K562 (cell line): ENCODE results near the gene CIAO2A. TPM values are rescaled to one million over a fixed set of nuclear protein-coding genes. Genes with fewer than 3 reads are reported as not detected.
A peak's percentile ranks its signal among the peaks of the same experiment; 100 is the strongest.

Experiments used
- ASH1L ChIP-seq: fragments of 450-650 bp; IDR thresholded peaks from 2 replicates; pipeline ENCODE4 v1.6.1; 2018; ENCODE audit warnings: borderline replicate concordance, mild to moderate bottlenecking, low read depth; ENCODE audit not compliant: partially characterized antibody
- ATF7 ChIP-seq: fragments of 450-650 bp; IDR thresholded peaks from 2 replicates; pipeline ENCODE4 v1.7.1; 2014; ENCODE audit warnings: mild to moderate bottlenecking, moderate library complexity
- CREB3L1 ChIP-seq: fragments of 450-650 bp; IDR thresholded peaks from 2 replicates; pipeline ENCODE4 v1.6.1; 2014; ENCODE audit warnings: low read depth, mild to moderate bottlenecking, moderate library complexity, borderline replicate concordance
- CREM ChIP-seq: IDR thresholded peaks from 2 replicates; pipeline ENCODE4 v1.6.1; 2014; ENCODE audit warnings: antibody characterized with exemption, low read depth
- GABPB1 ChIP-seq: sonication (generic); formaldehyde crosslinking; IDR thresholded peaks from 2 replicates; pipeline ENCODE4 v1.8.0; 2022; ENCODE audit warnings: mild to moderate bottlenecking, missing genetic modification reagents
- GMEB1 ChIP-seq: fragments of 250-450 bp; sonication (Bioruptor Pico); IDR thresholded peaks from 2 replicates; pipeline ENCODE4 v1.4.0; 2020; ENCODE audit warnings: mild to moderate bottlenecking
- L3MBTL2 ChIP-seq: fragments of 450-650 bp; IDR thresholded peaks from 2 replicates; pipeline ENCODE4 v1.6.1; 2016; ENCODE audit warnings: mild to moderate bottlenecking, moderate library complexity
- NR2C2 ChIP-seq, 2 experiments: fragments of 200-800 bp in 1 of 2; sonication (Bioruptor generic) in 1 of 2; sonication (generic) in 1 of 2; formaldehyde crosslinking in 1 of 2; IDR thresholded peaks; 2 replicates each; pipeline versions ENCODE4 v1.6.1 to v1.8.0; 2016 to 2022; ENCODE audit warnings: mild to moderate bottlenecking in 1 of 2, missing compliant biosample characterization in 1 of 2, missing genetic modification characterization in 1 of 2, missing genetic modification reagents in 1 of 2
- ZNF395 ChIP-seq: fragments of 200-800 bp; sonication (Bioruptor generic); IDR thresholded peaks from 2 replicates; pipeline ENCODE4 v1.6.1; 2017; ENCODE audit warnings: missing genetic modification characterization, missing compliant biosample characterization
- ZNF584 ChIP-seq: fragments of 200-800 bp; sonication (Bioruptor generic); IDR thresholded peaks from 2 replicates; pipeline ENCODE4 v1.6.1; 2016; ENCODE audit warnings: low read depth, mild to moderate bottlenecking, missing genetic modification characterization, missing compliant biosample characterization
- polyA plus RNA-seq, 8 experiments: library from polyadenylated mRNA; depleted of rRNA in 4 of 8; stranded (reverse) in 5 of 8; unstranded in 3 of 8; fragments of >200 nt; fragmentation: Nextera tagmentation in 2 of 8; fragmentation: Illumina TruSeq in 1 of 8; extraction: Ambion mirVana in 2 of 8; extraction: Trizol in 1 of 8; gene quantifications; 2 replicates each; pipeline versions ENCODE4 v1.2.1 to v1.2.3, GENCODE V29; 2011 to 2014; ENCODE audit warnings: inconsistent platforms in 1 of 8, missing spikeins in 1 of 8
- total RNA-seq, 7 experiments: library from RNA; depleted of rRNA in 6 of 7; stranded (reverse); fragments of >200 nt in 6 of 7; fragmentation: Illumina TruSeq in 2 of 7; extraction: Trizol in 2 of 7; gene quantifications; 2 replicates each; pipeline versions ENCODE4 v1.2.1 to v1.2.3, GENCODE V29; 2011 to 2021; ENCODE audit warnings: low replicate concordance in 1 of 7
- TF ChIP-seq, protein P1 (sequence below), 2 experiments: fragments of 450-650 bp in 1 of 2; IDR thresholded peaks; 2 replicates each; pipeline ENCODE4 v1.6.1; 2011 to 2017; ENCODE audit warnings: low read depth in 2 of 2, antibody characterized with exemption in 1 of 2, borderline replicate concordance in 1 of 2, low read length in 1 of 2, mild to moderate bottlenecking in 1 of 2, mixed read lengths in 1 of 2; ENCODE audit not compliant: control insufficient read depth in 1 of 2
- TF ChIP-seq, protein P2 (sequence below), 2 experiments: IDR thresholded peaks; 2 replicates each; pipeline ENCODE4 v1.6.1; 2011; ENCODE audit warnings: borderline replicate concordance in 1 of 2, control low read depth in 1 of 2, low read depth in 1 of 2, low read length in 1 of 2, mild to moderate bottlenecking in 1 of 2, mixed read lengths in 1 of 2, moderate library complexity in 1 of 2; ENCODE audit not compliant: insufficient read depth in 1 of 2, insufficient read length in 1 of 2, poor library complexity in 1 of 2, severe bottlenecking in 1 of 2; ENCODE audit errors: extremely low read depth in 1 of 2
- TF ChIP-seq, protein P3 (sequence below), 2 experiments: fragments of 450-650 bp; IDR thresholded peaks; 2 replicates each; pipeline ENCODE4 v1.6.1; 2016

CIAO2A gene
- total and polyA plus RNA-seq, 9 of the 15 experiments (the other 6 are each of a cell fraction or from before 2014, with no cell fraction given) = 161 to 429 (median 313) TPM

DNA sequence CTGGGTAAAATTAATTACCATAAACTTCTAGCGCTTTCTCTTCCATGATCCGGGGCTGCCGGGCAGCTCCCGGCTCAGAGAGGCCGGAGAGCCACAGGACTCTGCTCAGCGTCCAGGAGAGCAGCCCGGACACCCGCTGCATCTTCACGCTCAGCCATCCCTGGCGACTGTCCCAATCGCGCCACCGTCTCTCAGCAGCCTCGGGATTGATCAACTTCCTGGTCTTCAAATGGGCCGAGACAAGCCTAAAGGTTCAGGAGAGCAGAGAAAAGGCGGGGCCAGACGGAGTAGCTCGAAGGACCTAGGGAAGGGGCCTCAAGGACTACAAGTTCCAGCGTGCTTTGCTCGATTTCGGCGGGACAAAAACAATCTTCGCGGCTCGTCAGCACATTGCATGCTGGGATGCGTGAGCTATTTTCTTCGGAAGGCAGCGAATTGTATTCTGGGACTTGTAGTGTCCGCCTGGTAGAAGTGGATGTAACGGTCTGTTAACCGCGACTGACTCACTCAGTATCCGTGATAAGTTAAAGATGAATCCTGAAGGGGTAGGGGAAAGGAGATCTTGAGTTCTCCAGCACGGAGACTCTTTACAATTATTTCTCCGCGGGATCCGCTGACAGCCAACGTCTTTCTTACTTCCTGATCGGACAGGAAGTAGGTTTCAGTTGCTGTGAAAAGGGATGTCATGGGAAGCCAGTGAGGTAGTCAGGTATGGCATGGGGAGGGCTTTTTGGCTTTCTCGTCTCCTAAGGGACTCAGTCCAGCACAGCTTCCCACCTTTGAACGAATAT lies at the start of gene CIAO2A (continued):
- TF ChIP-seq, protein P1, sequence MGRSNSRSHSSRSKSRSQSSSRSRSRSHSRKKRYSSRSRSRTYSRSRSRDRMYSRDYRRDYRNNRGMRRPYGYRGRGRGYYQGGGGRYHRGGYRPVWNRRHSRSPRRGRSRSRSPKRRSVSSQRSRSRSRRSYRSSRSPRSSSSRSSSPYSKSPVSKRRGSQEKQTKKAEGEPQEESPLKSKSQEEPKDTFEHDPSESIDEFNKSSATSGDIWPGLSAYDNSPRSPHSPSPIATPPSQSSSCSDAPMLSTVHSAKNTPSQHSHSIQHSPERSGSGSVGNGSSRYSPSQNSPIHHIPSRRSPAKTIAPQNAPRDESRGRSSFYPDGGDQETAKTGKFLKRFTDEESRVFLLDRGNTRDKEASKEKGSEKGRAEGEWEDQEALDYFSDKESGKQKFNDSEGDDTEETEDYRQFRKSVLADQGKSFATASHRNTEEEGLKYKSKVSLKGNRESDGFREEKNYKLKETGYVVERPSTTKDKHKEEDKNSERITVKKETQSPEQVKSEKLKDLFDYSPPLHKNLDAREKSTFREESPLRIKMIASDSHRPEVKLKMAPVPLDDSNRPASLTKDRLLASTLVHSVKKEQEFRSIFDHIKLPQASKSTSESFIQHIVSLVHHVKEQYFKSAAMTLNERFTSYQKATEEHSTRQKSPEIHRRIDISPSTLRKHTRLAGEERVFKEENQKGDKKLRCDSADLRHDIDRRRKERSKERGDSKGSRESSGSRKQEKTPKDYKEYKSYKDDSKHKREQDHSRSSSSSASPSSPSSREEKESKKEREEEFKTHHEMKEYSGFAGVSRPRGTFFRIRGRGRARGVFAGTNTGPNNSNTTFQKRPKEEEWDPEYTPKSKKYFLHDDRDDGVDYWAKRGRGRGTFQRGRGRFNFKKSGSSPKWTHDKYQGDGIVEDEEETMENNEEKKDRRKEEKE (IDR thresholded peaks at IDR 0.05; ENCODE audit: borderline replicate concordance in 1 of 2, control insufficient read depth in 1 of 2, low read depth in 2 of 2, low read length in 1 of 2) = peak in 1 of 2 experiments; percentile 62; a peak in 1 of 4 replicates
- peak; percentile 85 for TF ChIP-seq ZNF584 (CRISPR knock-in tag)
- TF ChIP-seq NR2C2 (CRISPR knock-in tag; IDR thresholded peaks at IDR 0.05) = 0 out of 2 replicates have a peak, but pooled peaks have one; percentile 27
- TF ChIP-seq NR2C2 (tag; IDR thresholded peaks at IDR 0.05) = no peak
- TF ChIP-seq, protein P2, sequence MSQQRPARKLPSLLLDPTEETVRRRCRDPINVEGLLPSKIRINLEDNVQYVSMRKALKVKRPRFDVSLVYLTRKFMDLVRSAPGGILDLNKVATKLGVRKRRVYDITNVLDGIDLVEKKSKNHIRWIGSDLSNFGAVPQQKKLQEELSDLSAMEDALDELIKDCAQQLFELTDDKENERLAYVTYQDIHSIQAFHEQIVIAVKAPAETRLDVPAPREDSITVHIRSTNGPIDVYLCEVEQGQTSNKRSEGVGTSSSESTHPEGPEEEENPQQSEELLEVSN (IDR thresholded peaks at IDR 0.05; ENCODE audit: borderline replicate concordance in 1 of 2, extremely low read depth in 1 of 2, insufficient read depth in 1 of 2, insufficient read length in 1 of 2, low read depth in 1 of 2, low read length in 1 of 2, poor library complexity in 1 of 2, severe bottlenecking in 1 of 2) = peak; percentile 83 to 87
- TF ChIP-seq, protein P3, sequence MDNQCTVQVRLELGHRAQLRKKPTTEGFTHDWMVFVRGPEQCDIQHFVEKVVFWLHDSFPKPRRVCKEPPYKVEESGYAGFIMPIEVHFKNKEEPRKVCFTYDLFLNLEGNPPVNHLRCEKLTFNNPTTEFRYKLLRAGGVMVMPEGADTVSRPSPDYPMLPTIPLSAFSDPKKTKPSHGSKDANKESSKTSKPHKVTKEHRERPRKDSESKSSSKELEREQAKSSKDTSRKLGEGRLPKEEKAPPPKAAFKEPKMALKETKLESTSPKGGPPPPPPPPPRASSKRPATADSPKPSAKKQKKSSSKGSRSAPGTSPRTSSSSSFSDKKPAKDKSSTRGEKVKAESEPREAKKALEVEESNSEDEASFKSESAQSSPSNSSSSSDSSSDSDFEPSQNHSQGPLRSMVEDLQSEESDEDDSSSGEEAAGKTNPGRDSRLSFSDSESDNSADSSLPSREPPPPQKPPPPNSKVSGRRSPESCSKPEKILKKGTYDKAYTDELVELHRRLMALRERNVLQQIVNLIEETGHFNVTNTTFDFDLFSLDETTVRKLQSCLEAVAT (IDR thresholded peaks at IDR 0.05) = 0 out of 4 replicates have a peak, but pooled peaks of 1 of the 2 experiments have one; percentile 49
- TF ChIP-seq GMEB1 (CRISPR knock-in tag) = peak; percentile 66
- TF ChIP-seq ATF7 = peak; percentile 93
- TF ChIP-seq GABPB1 (CRISPR knock-in tag) = peak; percentile 85
- TF ChIP-seq ASH1L = peak; percentile 57
- peak; percentile 92 for TF ChIP-seq CREB3L1
- peak; percentile 94 for TF ChIP-seq CREM
- peak; percentile 60; the same call in 1 of the 2 replicates for TF ChIP-seq L3MBTL2
- TF ChIP-seq ZNF395 (CRISPR knock-in tag) = peak; percentile 62; the same call in 1 of the 2 replicates
